CD4-positive, alpha-beta T cell (primary cell): Measurements from ENCODE around the gene PLN. TPM values are rescaled to one million over a fixed set of nuclear protein-coding genes. Genes with fewer than 3 reads are reported as not detected.
A peak's percentile ranks its signal among the peaks of the same experiment; 100 is the strongest.

Source experiments
- ATAC-seq: fragments of 200-7000 bp; cut with Tn5 transposase; one replicate; pipeline ENCODE4 v1.10.0; 2022; ENCODE audit warnings: mild to moderate bottlenecking; ENCODE audit not compliant: poor library complexity
- CTCF ChIA-PET: fragments of 350-600 bp; sonication (Branson Sonifier 250); formaldehyde crosslinking; loops from one replicate; lab custom pipeline; 2021; ENCODE audit warnings: antibody characterized with exemption, inconsistent platforms; lab: Charles Lee
- POLR2A ChIA-PET: fragments of 350-600 bp; sonication (Branson Sonifier 250); formaldehyde crosslinking; loops from one replicate; lab custom pipeline; 2021; ENCODE audit warnings: antibody characterized with exemption, inconsistent platforms; lab: Charles Lee
- DNase-seq, 14 experiments: peaks; one replicate each; pipeline ENCODE4 v3.0.0-alpha.2; 2013 to 2020; ENCODE audit warnings: mixed read lengths in 2 of 14
- H3K27ac ChIP-seq, 2 donors: one replicate each; pipeline versions ENCODE4 v1.5.1 to v1.7.0; 2013; ENCODE audit warnings: low read length in 2 of 2, low read depth in 1 of 2, mild to moderate bottlenecking in 1 of 2
- H3K27me3 ChIP-seq, 2 experiments: 1 replicate in 1 of 2; 2 replicates in 1 of 2; pipeline versions ENCODE4 v1.6.1 to v1.7.0; 2013; ENCODE audit warnings: low read length in 2 of 2, control low read depth in 1 of 2, mild to moderate bottlenecking in 1 of 2, moderate library complexity in 1 of 2; ENCODE audit not compliant: insufficient read depth in 2 of 2, control insufficient read depth in 1 of 2
- H3K36me3 ChIP-seq: one replicate; pipeline ENCODE4 v1.6.1; 2013; ENCODE audit warnings: low read length, control low read depth; ENCODE audit not compliant: insufficient read depth
- H3K4me1 ChIP-seq: one replicate; pipeline ENCODE4 v1.6.1; 2013; ENCODE audit warnings: low read length, control low read depth; ENCODE audit not compliant: insufficient read depth
- H3K4me3 ChIP-seq: one replicate; pipeline ENCODE4 v1.5.1; 2013; ENCODE audit warnings: mild to moderate bottlenecking, low read length, moderate library complexity
- H3K9me3 ChIP-seq, 2 experiments: 1 replicate in 1 of 2; 2 replicates in 1 of 2; pipeline versions ENCODE4 v1.6.1 to v1.7.0; 2013; ENCODE audit warnings: low read length in 2 of 2, mild to moderate bottlenecking in 2 of 2, control low read depth in 1 of 2, moderate library complexity in 1 of 2; ENCODE audit not compliant: control insufficient read depth in 1 of 2, insufficient read depth in 1 of 2
- H3K27ac Mint-ChIP-seq: one replicate; pipeline ENCODE4 v1.8.0; 2020; ENCODE audit warnings: mixed read lengths
- H3K27me3 Mint-ChIP-seq: one replicate; pipeline ENCODE4 v1.8.0; 2021; ENCODE audit warnings: mixed read lengths
- H3K36me3 Mint-ChIP-seq: one replicate; pipeline ENCODE4 v1.8.0; 2021; ENCODE audit warnings: low read depth, mixed read lengths
- H3K4me1 Mint-ChIP-seq: one replicate; pipeline ENCODE4 v1.8.0; 2021; ENCODE audit warnings: low read depth, mixed read lengths
- H3K4me3 Mint-ChIP-seq: one replicate; pipeline ENCODE4 v1.8.0; 2020; ENCODE audit warnings: mild to moderate bottlenecking, mixed read lengths
- H3K9me3 Mint-ChIP-seq: one replicate; pipeline ENCODE4 v1.8.0; 2020; ENCODE audit warnings: mixed read lengths
- CTCF ChIP-seq: fragments of 200-600 bp; IDR thresholded peaks from one replicate; pipeline ENCODE4 v1.8.0; 2022; ENCODE audit warnings: antibody characterized with exemption, mild to moderate bottlenecking
- intact Hi-C, 2 experiments: fragments of 100-400 bp; cut with DNase I in 1 of 2; cut with micrococcal nuclease in 1 of 2; formaldehyde crosslinking; loops; one replicate each; pipeline versions ENCODE4 v1.15.1 to v1.9.0; 2023 to 2025; cut with DNase I, micrococcal nuclease
- total RNA-seq, 174 experiments: library from RNA in 2 of 174; stranded (reverse) in 2 of 174; gene quantifications; one replicate each; pipeline ENCODE4 v1.2.3 and lab custom pipeline; 2021 to 2026

PLN gene
- total RNA-seq, 2 experiments from 2014 or later: not detected

- H3K9me3 ChIP-seq: peaks cover 28 to 70% of the 10 kb centered on the region in 2 experiments
Measured at GRCh38 chr6:118577972-118578371, 29.9 kb downstream of the PLN start.

GRCh38 chr6:118578617-118579016 is 30.5 kb downstream of the PLN start:
- Histone ChIP-seq H3K27ac (no peak overlapping the region), H3K27me3 (no peaks in the 10 kb centered on the region), H3K4me3 (no peak overlapping the region), H3K9me3 (peaks cover 29 to 68% of the 10 kb centered on the region in 2 experiments), H3K4me1 (no peaks in the 10 kb centered on the region), H3K36me3 (peaks cover 52% of the 10 kb centered on the region)
- no peaks in the 10 kb centered on the region for H3K27me3 Mint-ChIP-seq
- intact Hi-C loops: no loop called here
- H3K27ac Mint-ChIP-seq: no peak overlapping the region
- H3K9me3 Mint-ChIP-seq: peaks cover 9% of the 10 kb centered on the region
- ChIA-PET CTCF (no interaction called here), POLR2A (no interaction called here)
- H3K4me1 Mint-ChIP-seq: peaks cover 9% of the 10 kb centered on the region
- DNase-seq (peak in 1 of 14 experiments; percentile 15), ATAC-seq (no peak)
- H3K36me3 Mint-ChIP-seq: peaks cover 98% of the 10 kb centered on the region
- no peak for TF ChIP-seq CTCF
- no peak overlapping the region for H3K4me3 Mint-ChIP-seq

More at GRCh38 chr6:118577972-118578371, 29.9 kb downstream of the PLN start:
- Histone ChIP-seq H3K4me1 (no peaks in the 10 kb centered on the region), H3K36me3 (peaks cover 49% of the 10 kb centered on the region), H3K27me3 (no peaks in the 10 kb centered on the region), H3K27ac (no peak overlapping the region), H3K4me3 (no peak overlapping the region)
- Mint-ChIP-seq H3K27ac (peak overlapping the region; percentile 24), H3K4me1 (peaks cover 9% of the 10 kb centered on the region), H3K4me3 (no peak overlapping the region), H3K9me3 (peaks cover 11% of the 10 kb centered on the region), H3K36me3 (peaks cover 97% of the 10 kb centered on the region), H3K27me3 (no peaks in the 10 kb centered on the region)
- DNase-seq (no peak), ATAC-seq (no peak)
- TF ChIP-seq CTCF: no peak
- CTCF ChIA-PET: no interaction called here
- intact Hi-C loops: no loop called here
- POLR2A ChIA-PET: no interaction called here

GRCh38 chr6:118579786-118580185 is 31.7 kb downstream of the PLN start:
- ATAC-seq: no peak
- peaks cover 97% of the 10 kb centered on the region for H3K36me3 Mint-ChIP-seq
- CTCF ChIA-PET: interaction anchor here (1.1 to 1.4 kb wide), 2 partner anchors 15 to 221 kb away, joined by 3 to 4 read pairs; no protein-coding TSS in a partner anchor
- no peaks in the 10 kb centered on the region for H3K27me3 ChIP-seq
- no peak overlapping the region for H3K4me3 ChIP-seq
- POLR2A ChIA-PET: no interaction called here
- no peak for TF ChIP-seq CTCF
- peaks cover 4% of the 10 kb centered on the region for H3K9me3 Mint-ChIP-seq
- no peaks in the 10 kb centered on the region for H3K4me1 ChIP-seq
- intact Hi-C loops: no loop called here
- peaks cover 9% of the 10 kb centered on the region for H3K4me1 Mint-ChIP-seq
- peaks cover 42% of the 10 kb centered on the region for H3K36me3 ChIP-seq
- H3K4me3 Mint-ChIP-seq: no peak overlapping the region
- H3K27ac ChIP-seq: no peak overlapping the region
- DNase-seq: no peak
- H3K27me3 Mint-ChIP-seq: no peaks in the 10 kb centered on the region
- peaks cover 24 to 57% of the 10 kb centered on the region in 2 experiments for H3K9me3 ChIP-seq
- no peak overlapping the region for H3K27ac Mint-ChIP-seq
